CD14-positive monocyte (primary cell): Measurements from ENCODE around the gene KCNJ10. TPM values are rescaled to one million over a fixed set of nuclear protein-coding genes. Genes with fewer than 3 reads are reported as not detected.

Experiments
- DNase-seq, 3 donors: peaks; one replicate each; pipeline ENCODE4 v3.0.0-alpha.2; 2011 to 2022
- H2AFZ ChIP-seq: 2 replicates; pipeline ENCODE4 v1.6.0; 2012; ENCODE audit warnings: mild to moderate bottlenecking, low read depth, low read length, inconsistent platforms; ENCODE audit not compliant: insufficient read depth, poor library complexity, severe bottlenecking
- H3K27ac ChIP-seq, 2 donors: 1 replicate in 1 of 2; 2 replicates in 1 of 2; pipeline ENCODE4 v1.5.1; 2012 to 2013; ENCODE audit warnings: low read length in 2 of 2, control low read depth in 1 of 2, inconsistent platforms in 1 of 2, low read depth in 1 of 2, mild to moderate bottlenecking in 1 of 2
- H3K27me3 ChIP-seq, 2 donors: one replicate each; pipeline versions ENCODE4 v1.6.0 to v1.6.1; 2011 to 2013; ENCODE audit warnings: low read length in 2 of 2; ENCODE audit not compliant: control insufficient read depth in 2 of 2, insufficient read depth in 2 of 2
- H3K36me3 ChIP-seq, 2 donors: replicated peaks in 1 of 2; 1 replicate in 1 of 2; 2 replicates in 1 of 2; pipeline versions ENCODE4 v1.5.1 to v1.6.1; 2012 to 2013; ENCODE audit warnings: low read length in 2 of 2, control low read depth in 1 of 2, inconsistent platforms in 1 of 2, mild to moderate bottlenecking in 1 of 2; ENCODE audit not compliant: insufficient read depth in 2 of 2, control insufficient read depth in 1 of 2
- H3K4me1 ChIP-seq, 2 donors: 1 replicate in 1 of 2; 2 replicates in 1 of 2; pipeline versions ENCODE4 v1.5.1 to v1.6.1; 2012 to 2013; ENCODE audit warnings: low read length in 2 of 2, control low read depth in 1 of 2, inconsistent platforms in 1 of 2, mild to moderate bottlenecking in 1 of 2, moderate library complexity in 1 of 2; ENCODE audit not compliant: insufficient read depth in 2 of 2, control insufficient read depth in 1 of 2
- H3K4me2 ChIP-seq: replicated peaks from 2 replicates; pipeline ENCODE3; 2012; ENCODE audit warnings: low read length, moderate library complexity, mild to moderate bottlenecking; ENCODE audit not compliant: poor library complexity, severe bottlenecking; ENCODE audit errors: extremely low read depth
- H3K4me3 ChIP-seq, 3 experiments: fragments of 200-600 bp in 1 of 3; sonication (generic) in 1 of 3; replicated peaks in 1 of 3; 1 replicate in 2 of 3; 2 replicates in 1 of 3; pipeline ENCODE4 v1.5.1; 2011 to 2013; ENCODE audit warnings: low read length in 3 of 3, mild to moderate bottlenecking in 3 of 3, control low read depth in 2 of 3, low read depth in 2 of 3, inconsistent platforms in 1 of 3, moderate library complexity in 1 of 3
- H3K79me2 ChIP-seq: 2 replicates; pipeline ENCODE4 v1.6.0; 2012; ENCODE audit warnings: mild to moderate bottlenecking, control low read depth, inconsistent platforms, low read length, moderate library complexity; ENCODE audit not compliant: insufficient read depth
- H3K9ac ChIP-seq: 2 replicates; pipeline ENCODE4 v1.6.0; 2017; ENCODE audit warnings: low read length, mild to moderate bottlenecking; ENCODE audit not compliant: insufficient read depth, poor library complexity, severe bottlenecking
- H3K9me3 ChIP-seq, 2 donors: replicated peaks in 1 of 2; 1 replicate in 1 of 2; 2 replicates in 1 of 2; pipeline versions ENCODE4 v1.5.1 to v1.6.1; 2012 to 2013; ENCODE audit warnings: low read length in 2 of 2, control low read depth in 1 of 2; ENCODE audit not compliant: control insufficient read depth in 1 of 2, insufficient read depth in 1 of 2
- H4K20me1 ChIP-seq: 2 replicates; pipeline ENCODE4 v1.6.0; 2012; ENCODE audit warnings: mild to moderate bottlenecking, low read length, control low read depth, moderate library complexity; ENCODE audit not compliant: insufficient read depth
- H3K27ac Mint-ChIP-seq, 7 donors: one replicate each; pipeline ENCODE4 v1.8.0; 2020; ENCODE audit warnings: mild to moderate bottlenecking in 7 of 7, mixed read lengths in 7 of 7, moderate library complexity in 6 of 7, inconsistent platforms in 2 of 7
- H3K27me3 Mint-ChIP-seq, 3 donors: one replicate each; pipeline ENCODE4 v1.8.0; 2021 to 2022; ENCODE audit warnings: low read depth in 3 of 3, mild to moderate bottlenecking in 3 of 3, mixed read lengths in 3 of 3, moderate library complexity in 3 of 3, inconsistent platforms in 1 of 3
- H3K36me3 Mint-ChIP-seq, 2 donors: one replicate each; pipeline ENCODE4 v1.8.0; 2020; ENCODE audit warnings: mixed read lengths in 2 of 2, inconsistent platforms in 1 of 2, mild to moderate bottlenecking in 1 of 2
- H3K4me1 Mint-ChIP-seq: one replicate; pipeline ENCODE4 v1.8.0; 2020; ENCODE audit warnings: mild to moderate bottlenecking, mixed read lengths
- H3K4me3 Mint-ChIP-seq, 2 donors: one replicate each; pipeline ENCODE4 v1.8.0; 2020; ENCODE audit warnings: mild to moderate bottlenecking in 2 of 2, mixed read lengths in 2 of 2, moderate library complexity in 1 of 2
- H3K9me3 Mint-ChIP-seq, 7 donors: one replicate each; pipeline ENCODE4 v1.8.0; 2020 to 2022; ENCODE audit warnings: mixed read lengths in 7 of 7, mild to moderate bottlenecking in 6 of 7, moderate library complexity in 6 of 7, inconsistent platforms in 2 of 7
- WGBS: methylation state at CpG from one replicate; pipeline ENCODE4 v1.1.5; 2013; ENCODE audit warnings: missing lambda C conversion rate; ENCODE audit not compliant: insufficient coverage; 5-methylcytosine and 5-hydroxymethylcytosine counted together
- intact Hi-C, 2 donors: fragments of 100-400 bp; cut with micrococcal nuclease; formaldehyde crosslinking; loops; one replicate each; pipeline versions ENCODE4 v1.15.0 to v1.15.1; 2023
- polyA plus RNA-seq, 3 donors: library from polyadenylated mRNA; depleted of rRNA in 1 of 3; unstranded in 2 of 3; stranded (reverse) in 1 of 3; fragments of 300-500 nt in 2 of 3; fragments of >200 nt in 1 of 3; fragmentation: Illumina TruSeq in 2 of 3; gene quantifications; 1 replicate in 2 of 3; 2 replicates in 1 of 3; pipeline ENCODE4 v1.2.3, GENCODE V29; 2012 to 2021
- TF ChIP-seq, protein P1 (sequence below): fragments of 200-600 bp; IDR thresholded peaks from one replicate; pipeline ENCODE4 v1.8.0; 2022; ENCODE audit warnings: antibody characterized with exemption, mild to moderate bottlenecking

Gene KCNJ10
- polyA plus RNA-seq, 3 donors = 0.23 TPM; not detected in 2

GRCh38 chr1:160101717-160102522, 32.0 kb upstream of the KCNJ10 start:
- Histone ChIP-seq H3K36me3 (no peaks in the 10 kb centered on the region), H2AFZ (no peak overlapping the region), H3K4me2 (peak overlapping the region; percentile 33), H4K20me1 (no peaks in the 10 kb centered on the region), H3K27ac (no peak overlapping the region), H3K4me1 (peaks cover 72 to 78% of the 10 kb centered on the region in 2 donors), H3K9me3 (no peaks in the 10 kb centered on the region), H3K9ac (no peak overlapping the region), H3K79me2 (no peaks in the 10 kb centered on the region), H3K27me3 (no peaks in the 10 kb centered on the region), H3K4me3 (peak overlapping the region in 1 of 3 experiments; percentile 33)
- peaks cover 4 to 8% (median 8%) of the 10 kb centered on the region in 3 donors for H3K27me3 Mint-ChIP-seq
- TF ChIP-seq, protein P1, sequence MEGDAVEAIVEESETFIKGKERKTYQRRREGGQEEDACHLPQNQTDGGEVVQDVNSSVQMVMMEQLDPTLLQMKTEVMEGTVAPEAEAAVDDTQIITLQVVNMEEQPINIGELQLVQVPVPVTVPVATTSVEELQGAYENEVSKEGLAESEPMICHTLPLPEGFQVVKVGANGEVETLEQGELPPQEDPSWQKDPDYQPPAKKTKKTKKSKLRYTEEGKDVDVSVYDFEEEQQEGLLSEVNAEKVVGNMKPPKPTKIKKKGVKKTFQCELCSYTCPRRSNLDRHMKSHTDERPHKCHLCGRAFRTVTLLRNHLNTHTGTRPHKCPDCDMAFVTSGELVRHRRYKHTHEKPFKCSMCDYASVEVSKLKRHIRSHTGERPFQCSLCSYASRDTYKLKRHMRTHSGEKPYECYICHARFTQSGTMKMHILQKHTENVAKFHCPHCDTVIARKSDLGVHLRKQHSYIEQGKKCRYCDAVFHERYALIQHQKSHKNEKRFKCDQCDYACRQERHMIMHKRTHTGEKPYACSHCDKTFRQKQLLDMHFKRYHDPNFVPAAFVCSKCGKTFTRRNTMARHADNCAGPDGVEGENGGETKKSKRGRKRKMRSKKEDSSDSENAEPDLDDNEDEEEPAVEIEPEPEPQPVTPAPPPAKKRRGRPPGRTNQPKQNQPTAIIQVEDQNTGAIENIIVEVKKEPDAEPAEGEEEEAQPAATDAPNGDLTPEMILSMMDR = no peak
- H3K36me3 Mint-ChIP-seq = peaks cover 0 to under 1% of the 10 kb centered on the region in 2 donors
- H3K4me1 Mint-ChIP-seq = peaks cover 63% of the 10 kb centered on the region
- H3K4me3 Mint-ChIP-seq = peak overlapping the region in 1 of 2 donors; percentile 40
- peak overlapping the region in 3 of 7 donors; percentile 30 to 88 (median 84) for H3K27ac Mint-ChIP-seq
- intact Hi-C loops = loop anchor here (5.0 to 10.0 kb wide), 5 partner anchors 93 to 190 kb away; partner anchors contain the start of genes CASQ1 (in 1 of the 2) and PEX19 (in 1 of the 2)
- DNase-seq = no peak
- 98% methylated on average over 5 of the region's 9 CpGs for WGBS
- H3K9me3 Mint-ChIP-seq = peaks cover 0 to 3% (median 0%) of the 10 kb centered on the region in 7 donors

- TF ChIP-seq, protein P1 = peak; percentile 87
- Mint-ChIP-seq H3K4me3 (peak overlapping the region; percentile 64 to 80), H3K36me3 (peaks cover 0 to 2% of the 10 kb centered on the region in 2 donors), H3K9me3 (peaks cover 0 to under 1% (median 0%) of the 10 kb centered on the region in 7 donors), H3K27me3 (peaks cover 5 to 8% (median 6%) of the 10 kb centered on the region in 3 donors), H3K27ac (peak overlapping the region in 6 of 7 donors; percentile 60 to 88 (median 78)), H3K4me1 (peaks cover 71% of the 10 kb centered on the region)
- Histone ChIP-seq H4K20me1 (no peaks in the 10 kb centered on the region), H2AFZ (peak overlapping the region; percentile 40), H3K9ac (no peak overlapping the region), H3K4me2 (peak overlapping the region; percentile 33), H3K27me3 (no peaks in the 10 kb centered on the region), H3K36me3 (no peaks in the 10 kb centered on the region), H3K4me3 (peak overlapping the region in 1 of 3 experiments; percentile 28), H3K27ac (no peak overlapping the region), H3K9me3 (no peaks in the 10 kb centered on the region), H3K79me2 (no peaks in the 10 kb centered on the region), H3K4me1 (peaks cover 79 to 85% of the 10 kb centered on the region in 2 donors)
- WGBS = 29% methylated on average over 3 of the region's 13 CpGs
- intact Hi-C loops = loop anchor here (5.0 to 10.0 kb wide), 5 partner anchors 94 to 191 kb away; partner anchors contain the start of genes CASQ1 (in 1 of the 2) and PEX19 (in 1 of the 2)
- peak; percentile 72 to 83 (median 74) for DNase-seq
Measured at GRCh38 chr1:160101037-160101716, 31.2 kb upstream of the KCNJ10 start.
